HG03066 (cell line): Measurements from ENCODE around the gene MRPS17.
A peak's percentile ranks its signal among the peaks of the same experiment; 100 is the strongest.
"Not testable (repeated sequence)": the region's sequence is repeated elsewhere in the genome, so short reads cannot be mapped to it uniquely, and the experiment has no call there.

Source experiments
- ATAC-seq: cut with Tn5 transposase; IDR thresholded peaks from one replicate; pipeline ENCODE4 v1.9.1; 2021; ENCODE audit warnings: low read depth; ENCODE audit not compliant: unreplicated experiment

Gene MRPS17

DNA sequence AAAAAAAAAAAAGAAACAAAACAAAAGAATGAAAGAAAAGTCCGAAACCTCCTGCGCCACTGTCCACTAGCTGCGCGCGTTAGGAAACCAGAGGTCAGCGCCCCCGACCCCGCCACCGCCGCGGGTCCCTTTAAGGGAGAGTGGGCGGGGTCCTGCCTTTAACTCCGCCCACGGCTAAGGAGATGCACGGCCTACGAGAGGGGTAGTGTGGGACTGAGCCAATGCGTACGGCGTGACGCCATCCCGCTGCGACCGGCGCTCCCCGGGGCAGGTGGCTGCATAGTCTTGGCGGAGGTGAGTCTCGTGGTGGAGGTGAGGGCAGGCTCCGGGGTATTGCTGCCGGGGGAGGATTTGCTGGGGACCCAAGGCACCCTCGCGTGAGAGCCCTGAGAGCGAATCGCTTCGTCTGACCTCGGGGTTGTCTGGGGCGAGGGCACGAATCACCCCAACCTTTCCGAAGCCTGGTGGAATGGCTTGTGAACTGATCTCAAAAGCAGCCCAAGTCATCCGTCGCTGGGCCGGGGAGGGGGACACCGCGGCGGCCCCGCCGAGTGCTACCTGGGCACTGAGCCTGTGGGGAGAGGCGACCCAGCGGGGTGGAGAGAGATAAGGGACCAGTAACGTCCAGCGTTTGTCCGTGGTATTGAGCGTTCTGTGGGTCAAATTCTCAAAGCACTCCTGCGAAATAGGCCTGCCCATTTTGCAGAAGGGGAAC, at the start of gene MRPS17:
MRPS17 (plus strand) TSS at position 241 of the 715 bp plus-strand sequence. CDS start 1,319 bp downstream, outside the sequence.
- ATAC-seq, result peak; percentile 100

DNA sequence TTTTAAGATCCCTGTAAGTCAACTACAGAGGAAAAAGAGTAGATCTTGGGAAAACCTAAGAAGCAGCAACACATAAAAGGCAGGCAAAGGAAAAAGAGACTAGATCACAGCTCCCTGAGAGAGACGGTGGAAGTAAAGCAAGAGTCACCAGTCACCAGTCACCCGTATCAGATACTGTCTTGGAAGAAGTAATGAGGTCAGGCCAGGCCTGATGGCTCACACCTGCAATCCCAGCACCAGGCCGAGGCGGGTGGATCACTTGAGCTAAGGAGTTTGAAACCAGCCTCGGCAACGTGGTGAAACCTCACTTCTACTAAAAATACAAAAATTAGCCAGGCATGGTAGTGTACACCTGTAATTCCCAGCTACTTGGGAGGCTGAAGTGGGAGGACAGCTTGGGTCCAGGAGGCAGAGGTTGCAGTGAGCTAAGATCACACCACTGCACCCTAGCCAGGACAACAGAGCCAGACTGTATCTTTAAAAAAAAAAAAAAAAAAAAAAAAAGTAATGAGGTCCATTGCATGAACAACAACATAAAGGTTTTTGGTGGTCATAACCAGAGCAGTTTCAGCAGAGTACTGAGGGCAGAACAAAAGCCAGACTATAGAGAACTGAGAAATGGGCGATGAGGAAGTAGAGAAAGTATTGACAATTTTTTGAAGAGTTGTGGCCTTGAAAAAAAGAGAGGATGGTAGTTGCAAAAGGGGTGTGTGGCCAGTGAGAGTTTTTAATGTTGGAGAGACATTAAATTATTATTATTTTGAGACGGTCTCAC, 47.5 kb upstream of the MRPS17 start:
- ATAC-seq, result peak; percentile 97

GRCh38 chr7:55912748-55913158, 38.9 kb upstream of the MRPS17 start:
- no peak for ATAC-seq

DNA sequence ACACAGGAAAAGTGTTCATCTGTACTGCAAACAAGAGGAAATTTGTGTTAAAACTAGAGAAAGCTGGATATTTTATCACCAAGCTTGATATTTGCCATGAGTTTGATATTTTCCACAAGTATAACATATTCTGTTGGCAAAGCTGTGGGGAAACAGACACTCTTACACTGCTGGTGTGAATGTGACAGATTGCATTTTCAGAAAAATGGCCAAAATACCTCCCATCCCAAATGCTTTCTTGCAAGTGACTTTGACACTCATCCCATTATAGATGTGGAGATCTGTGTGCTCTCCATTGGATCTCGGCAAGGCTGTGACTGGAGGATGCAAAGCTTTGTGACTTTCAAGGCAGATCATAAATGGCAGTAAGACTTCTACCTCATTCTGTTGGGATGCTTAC, 33.9 kb upstream of the MRPS17 start:
- ATAC-seq, result no peak

- ATAC-seq, result no peak
These were observed 23.5 kb upstream of the MRPS17 start for GRCh38 chr7:55928006-55928767.

GRCh38 chr7:55931421-55932151, 20.1 kb upstream of the MRPS17 start:
- no peak for ATAC-seq

GRCh38 chr7:55939514-55940123, 12.1 kb upstream of the MRPS17 start:
- no peak for ATAC-seq

DNA sequence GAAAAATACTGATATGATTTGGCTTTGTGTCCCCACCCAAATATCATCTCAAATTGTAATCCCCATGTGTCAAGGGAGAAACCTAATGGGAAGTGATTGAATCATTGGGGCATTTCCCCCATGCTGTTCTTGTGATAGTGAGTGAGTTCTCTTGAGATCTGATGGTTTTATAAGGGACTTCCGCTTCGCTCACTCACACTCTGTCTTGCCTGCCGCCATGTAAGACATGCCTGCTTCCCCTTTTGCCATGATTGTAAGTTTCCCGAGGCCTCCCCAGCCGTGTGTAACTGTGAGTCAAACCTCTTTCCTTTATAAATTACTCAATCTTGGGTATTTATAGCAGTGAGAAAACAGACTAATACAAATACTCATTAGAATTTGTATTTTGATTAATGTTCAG, 5.1 kb upstream of the MRPS17 start:
- no peak for ATAC-seq

DNA sequence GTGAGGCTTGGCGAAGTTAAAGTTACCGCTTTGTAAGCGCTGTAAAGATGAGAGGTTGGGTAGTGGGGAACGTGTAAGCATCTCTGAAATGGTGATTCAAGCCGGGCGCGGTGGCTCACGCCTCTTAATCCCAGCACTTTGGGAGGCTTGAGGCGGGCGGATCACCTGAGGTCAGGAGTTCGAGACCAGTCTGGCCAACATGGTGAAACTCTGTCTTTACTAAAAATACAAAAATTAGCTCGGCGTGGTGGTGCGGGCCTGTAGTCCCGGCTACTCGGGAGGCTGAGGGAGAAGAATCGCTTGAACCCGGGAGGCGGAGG, 635 bp downstream of the MRPS17 start:
- not testable (repeated sequence) for ATAC-seq

DNA sequence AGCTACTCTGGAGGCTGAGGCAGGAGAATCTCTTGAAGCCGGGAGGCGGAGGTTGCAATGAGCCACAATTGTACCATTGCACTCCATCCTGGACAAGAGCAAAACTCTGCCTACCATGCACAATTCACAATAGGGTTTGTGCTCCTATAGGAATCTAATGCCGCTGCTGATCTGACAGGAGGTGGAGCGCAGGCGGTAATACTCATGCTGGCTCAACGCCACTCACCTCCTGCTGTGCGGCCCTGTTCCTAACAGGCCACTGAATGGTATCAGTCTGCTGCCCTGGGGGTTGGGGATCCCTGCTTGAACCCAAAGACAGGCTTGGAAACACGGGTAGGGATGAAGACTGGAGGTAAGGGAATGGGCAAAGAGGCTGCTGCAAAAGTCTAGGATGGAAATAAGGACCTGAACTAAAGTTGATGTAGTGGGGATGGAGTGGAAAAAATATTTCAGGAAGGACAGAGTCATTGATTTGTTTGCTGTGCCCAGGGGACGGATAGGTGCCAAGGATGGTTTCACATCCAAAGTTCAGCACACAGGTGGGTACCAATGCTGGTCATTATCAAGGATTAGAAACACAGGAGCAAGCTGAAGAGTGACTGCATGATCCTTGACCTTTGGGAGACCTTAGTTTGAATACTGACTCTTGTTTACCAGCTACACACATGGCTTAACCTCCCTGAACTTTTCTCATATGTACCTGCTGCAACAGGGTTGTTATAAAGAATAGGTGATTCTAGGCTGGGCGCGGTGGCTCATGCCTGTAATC, 2.2 kb downstream of the MRPS17 start:
- ATAC-seq, result no peak

GRCh38 chr7:55957190-55957589, 5.5 kb downstream of the MRPS17 start:
- ATAC-seq, result no peak

GRCh38 chr7:55962014-55962413, 10.3 kb downstream of the MRPS17 start:
- ATAC-seq, result no peak

DNA sequence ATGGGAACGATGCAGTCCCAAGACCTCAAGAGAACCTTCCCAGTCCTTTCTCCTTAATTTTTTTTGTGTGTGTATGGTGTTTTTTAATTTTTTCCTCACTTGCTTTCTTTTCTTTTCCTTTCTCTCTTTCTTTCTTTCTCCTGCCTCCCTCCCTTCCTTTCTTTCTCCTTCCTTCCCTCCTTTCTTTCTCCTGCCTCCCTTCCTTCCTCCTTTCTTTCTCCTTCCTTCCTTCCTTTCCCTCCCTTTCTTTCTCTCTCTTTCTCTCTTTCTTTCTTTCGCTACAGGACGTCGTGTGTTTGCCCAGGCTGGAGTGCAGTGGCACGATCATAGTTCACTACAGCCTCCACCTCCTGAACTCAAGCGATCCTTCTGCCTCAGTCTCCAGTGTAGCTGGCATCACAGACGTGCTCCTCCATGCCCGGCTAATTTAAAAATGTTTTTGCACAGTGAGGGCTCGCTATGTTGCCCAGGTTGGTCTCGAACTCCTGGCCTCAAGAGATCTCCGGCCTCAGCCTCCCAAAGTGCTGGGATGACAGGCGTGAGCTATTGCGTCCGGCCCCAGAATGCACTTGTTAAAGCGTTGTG, 12.0 kb downstream of the MRPS17 start:
- no peak for ATAC-seq

DNA sequence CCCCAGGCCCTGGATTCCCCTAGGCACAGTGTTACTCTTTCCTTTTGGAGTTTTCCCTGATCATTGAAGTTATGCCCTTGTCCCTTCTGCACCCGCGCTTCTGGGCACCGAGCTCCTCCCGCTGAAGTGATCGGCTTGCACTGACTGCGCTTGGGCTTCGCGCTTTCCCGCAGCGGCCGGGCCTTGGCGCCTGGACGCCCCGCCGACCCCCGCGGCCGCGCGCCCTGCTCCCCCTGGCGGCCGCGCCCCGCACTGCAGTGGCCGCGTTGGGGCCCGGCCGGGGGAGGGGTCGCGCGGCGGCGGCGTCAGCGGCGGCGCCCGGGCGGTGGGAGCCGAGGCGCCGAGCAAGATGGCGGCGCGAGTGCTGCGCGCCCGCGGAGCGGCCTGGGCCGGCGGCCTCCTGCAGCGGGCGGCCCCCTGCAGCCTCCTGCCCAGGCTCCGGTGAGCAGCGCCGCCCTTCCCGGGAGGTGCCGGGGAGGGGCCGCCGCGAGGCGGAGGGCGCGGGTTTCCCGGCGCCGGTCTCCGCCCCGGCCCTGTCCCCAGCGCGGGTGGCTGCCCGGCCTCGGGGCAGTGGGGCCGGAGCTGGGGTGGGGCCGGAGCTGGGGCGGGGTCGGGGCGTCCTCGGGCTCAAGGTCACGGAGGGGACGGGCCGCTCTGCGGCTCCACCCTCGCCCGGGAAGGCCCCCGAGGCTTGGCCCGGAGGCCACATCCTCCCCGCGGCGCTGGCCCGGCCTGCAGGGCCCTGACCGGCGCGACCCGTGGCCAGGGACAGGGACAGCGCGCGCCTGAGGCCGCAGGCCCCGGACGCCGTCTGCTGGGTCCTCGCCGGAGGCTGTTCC, 12.8 kb downstream of the MRPS17 start, which contains the start of gene NIPSNAP2:
NIPSNAP2 (plus strand) TSS at position 325 of the 839 bp plus-strand sequence; CDS start at position 350, 25 bp downstream.
- ATAC-seq, result peak; percentile 74

- ATAC-seq, result no peak
These were observed 13.4 kb downstream of the MRPS17 start for GRCh38 chr7:55965100-55965470.

GRCh38 chr7:55965805-55966421, 14.2 kb downstream of the MRPS17 start:
- no peak for ATAC-seq

- ATAC-seq, result no peak
These were observed 15.2 kb downstream of the MRPS17 start for GRCh38 chr7:55966851-55967250.

DNA sequence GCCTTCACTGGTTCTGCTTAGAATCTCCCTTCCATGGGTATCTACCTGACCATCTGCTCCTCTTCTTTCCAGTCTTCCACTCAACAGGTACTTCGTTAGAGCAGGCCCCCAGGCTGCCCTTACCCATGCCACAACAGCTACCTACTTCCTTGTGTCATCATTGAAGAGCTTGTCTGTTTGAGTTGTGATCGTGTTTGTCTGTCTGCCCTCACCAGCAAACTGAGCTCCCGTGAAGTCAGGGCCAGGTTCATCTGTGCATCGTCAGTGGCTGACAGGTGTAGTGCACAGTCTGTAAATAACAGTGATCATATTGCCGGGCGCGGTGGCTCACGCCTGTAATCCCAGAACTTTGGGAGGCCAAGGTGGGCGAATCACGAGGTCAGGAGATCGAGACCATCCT, 17.7 kb downstream of the MRPS17 start:
- no peak for ATAC-seq
